Left cardiac atrium (tissue), 4 donors: Measurements from ENCODE around the gene POU2F2. TPM values are rescaled to one million over a fixed set of nuclear protein-coding genes. Genes with fewer than 3 reads are reported as not detected.
"Not testable (repeated sequence)": the region's sequence is repeated elsewhere in the genome, so short reads cannot be mapped to it uniquely, and the experiment has no call there.

Experiments
- ATAC-seq, 2 donors: fragments of 200-7000 bp; cut with Tn5 transposase; one replicate each; pipeline ENCODE4 v1.9.1; 2020; ENCODE audit warnings: mild to moderate bottlenecking in 2 of 2, moderate library complexity in 2 of 2
- DNase-seq: peaks from one replicate; pipeline ENCODE4 v3.0.0-alpha.2; 2020
- intact Hi-C, 2 donors: fragments of 100-400 bp; cut with DNase I; formaldehyde crosslinking; loops; one replicate each; pipeline versions ENCODE4 v1.14.1 to v1.15.1; 2022 to 2023
- microRNA-seq, 2 donors: library from miRNA; unstranded; fragments of <30 nt; microRNA quantifications; one replicate each; pipeline ENCODE4 v1.2.0, GENCODE V29; 2020
- total RNA-seq, 2 donors: library from RNA; stranded (reverse); fragmentation: NEBNext Ultra II Directional; extraction: Animal tissue kit (Norgen Biotek cat#: 25700); gene quantifications; one replicate each; pipeline ENCODE4 v1.2.1, GENCODE V29; 2021
- donor health status: DM: no; HTN: yes; CAD: no.
- donor health status: DM: no; HTN: yes; CAD: no; lungs with severe emphysema.
- donor health status: DM: yes; HTN: yes; CAD: no.
- donor health status: Dilated cardiomyopathy.

Gene POU2F2
- total RNA-seq, 2 donors from 2014 or later: 1.1 to 1.2 TPM

DNA sequence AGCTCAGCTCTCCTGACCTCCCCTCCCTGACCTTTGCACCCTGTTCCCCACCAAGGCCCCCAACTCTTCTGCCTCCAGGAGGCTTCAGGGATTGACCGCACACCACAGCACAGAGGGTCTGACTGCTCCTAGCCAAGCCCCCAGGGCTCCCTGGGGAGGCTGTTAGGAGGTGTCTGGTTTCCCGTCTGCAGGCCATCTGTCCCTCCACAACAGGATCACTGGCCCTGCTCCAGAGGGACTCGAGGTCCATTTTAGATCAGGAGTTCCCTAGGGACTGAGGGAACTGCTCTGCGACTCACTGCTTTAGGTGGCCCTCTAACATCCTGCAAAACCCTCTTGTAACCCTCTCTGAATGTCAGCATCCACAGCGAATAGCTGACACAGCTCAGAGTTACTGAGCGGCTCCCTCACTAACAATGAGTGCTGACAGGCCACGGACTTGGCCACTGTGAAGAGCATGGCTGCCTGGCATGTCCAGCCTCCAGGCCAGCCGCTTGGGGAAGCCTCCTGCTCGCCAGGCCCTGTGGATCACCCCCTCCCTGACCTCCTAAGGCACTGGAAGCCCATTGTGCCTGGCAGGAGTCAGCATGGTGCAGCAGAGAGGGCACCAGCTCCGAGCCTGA is 79.9 kb downstream of the POU2F2 start:
- intact Hi-C loops: no loop called here
- DNase-seq: no peak
- peak; percentile 9 to 38 for ATAC-seq

DNA sequence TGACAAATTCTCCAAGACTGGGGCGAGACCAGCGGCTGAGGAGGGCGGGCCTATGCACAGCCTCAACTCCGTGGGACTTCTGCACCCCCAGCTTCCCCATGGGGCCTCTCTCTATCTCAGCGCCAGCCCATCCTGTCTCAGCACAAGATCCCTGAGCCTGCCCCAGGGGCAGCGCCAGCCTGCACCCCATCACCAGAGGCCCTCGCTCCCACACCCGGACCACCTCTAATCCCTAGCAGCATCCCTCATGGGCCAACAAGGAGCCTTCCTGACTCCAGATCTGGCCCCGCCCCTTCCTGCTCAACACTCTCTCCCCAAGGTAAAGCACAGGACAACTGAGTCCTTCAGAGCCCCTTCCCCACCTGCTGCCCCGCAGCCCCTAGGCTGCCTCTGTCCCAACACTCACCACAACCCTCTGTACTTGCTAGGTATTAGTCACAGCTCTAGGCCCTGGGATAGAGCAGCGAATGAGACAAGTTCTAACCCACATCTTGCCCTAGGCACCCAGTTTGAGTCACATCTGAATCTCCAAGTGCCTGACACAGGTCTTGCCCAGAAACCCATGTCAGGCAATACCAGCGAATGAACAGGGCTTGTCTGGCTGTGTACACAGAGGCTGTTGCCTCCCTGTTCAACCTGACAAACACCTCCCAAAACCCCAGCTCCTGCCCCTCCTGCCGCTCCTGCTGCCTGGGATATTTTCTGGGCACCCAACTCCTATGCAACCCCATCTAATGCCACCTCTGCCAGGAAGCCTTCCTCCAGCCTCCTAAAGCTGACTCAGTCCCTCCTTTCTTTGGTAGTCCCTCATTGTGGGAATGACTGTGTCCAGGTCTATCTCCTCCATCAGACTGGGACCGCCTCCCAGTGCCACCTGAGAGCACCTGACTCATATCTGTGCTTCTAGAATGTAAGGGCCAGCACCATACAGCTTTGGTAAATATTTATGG is 80.8 kb downstream of the POU2F2 start:
- DNase-seq: no peak
- ATAC-seq: no peak
- intact Hi-C loops: no loop called here

DNA sequence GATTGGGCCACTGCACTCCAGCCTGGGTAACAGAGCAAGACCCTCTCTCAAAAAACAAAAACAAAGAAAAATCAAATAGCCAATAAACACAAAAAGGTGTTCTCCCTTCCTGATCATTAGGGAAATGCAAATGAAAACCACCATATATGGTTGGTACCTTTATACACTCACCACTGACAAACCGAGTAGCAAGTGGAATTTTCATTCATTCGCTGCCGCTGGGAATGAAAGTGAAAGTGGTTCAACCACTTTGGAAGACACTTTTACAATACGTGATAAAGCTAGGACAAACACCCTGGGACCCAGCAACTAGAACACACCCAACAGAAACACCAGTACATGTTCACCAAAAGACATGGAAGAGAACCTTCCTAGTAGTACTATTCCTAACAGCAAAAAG is 83.3 kb downstream of the POU2F2 start:
- intact Hi-C loops: no loop called here
- DNase-seq: no peak
- ATAC-seq: no peak

DNA sequence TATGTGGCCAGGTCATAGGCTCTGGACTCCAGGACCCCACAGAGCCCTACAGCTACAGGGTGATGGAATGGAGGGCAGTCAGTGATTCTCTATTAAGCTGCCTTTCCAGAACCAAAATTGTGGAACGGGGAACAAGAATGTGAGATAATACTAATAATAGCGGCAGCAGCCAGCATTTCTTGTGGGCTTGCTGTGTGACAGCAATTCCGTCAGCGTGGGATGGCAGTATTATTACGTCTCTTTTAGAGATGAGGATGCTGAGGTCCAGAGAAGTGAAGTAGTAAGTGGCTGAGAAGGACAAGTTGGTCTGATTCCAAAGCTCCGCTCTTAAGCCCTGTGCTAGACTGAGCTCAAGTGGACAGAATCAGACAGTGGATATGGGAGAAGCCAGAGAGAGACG is 86.7 kb downstream of the POU2F2 start:
- intact Hi-C loops: no loop called here
- no peak for DNase-seq
- no peak for ATAC-seq

DNA sequence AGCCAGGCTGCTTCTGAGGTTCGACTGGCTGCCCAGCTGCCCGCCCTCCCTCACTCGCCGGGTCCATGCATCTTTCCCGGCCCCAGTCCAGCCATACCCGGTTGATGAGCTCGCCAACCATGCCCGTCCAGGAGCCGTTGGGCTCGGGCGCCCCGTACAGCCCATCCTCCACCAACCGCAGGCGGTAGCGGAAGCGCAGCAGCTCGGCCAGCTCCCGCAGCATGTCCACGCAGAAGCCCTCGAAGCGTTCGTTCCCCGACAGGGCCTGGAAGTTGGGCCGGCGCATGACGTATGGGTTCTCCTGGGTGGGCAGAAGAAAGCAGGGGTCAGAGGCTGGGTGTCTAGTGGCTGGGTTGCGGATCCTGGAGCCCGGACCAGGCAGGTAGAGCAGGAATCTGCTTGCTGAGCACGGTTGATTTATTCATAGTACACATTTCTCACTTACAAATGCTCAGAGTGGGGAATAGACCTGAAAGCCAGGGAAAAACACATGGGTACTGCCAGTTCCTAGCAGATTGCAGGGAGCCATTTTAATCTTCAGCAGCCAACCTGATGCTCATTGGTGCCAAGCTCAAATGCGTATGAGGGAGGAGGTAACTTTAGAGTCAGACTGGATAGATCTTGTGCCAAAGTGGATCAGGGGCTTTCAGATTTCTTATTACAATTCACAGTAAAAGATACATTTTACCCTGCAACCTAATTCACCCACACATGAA is 89.6 kb downstream of the POU2F2 start:
- ATAC-seq (no peak), DNase-seq (no peak)
- intact Hi-C loops: no loop called here

DNA sequence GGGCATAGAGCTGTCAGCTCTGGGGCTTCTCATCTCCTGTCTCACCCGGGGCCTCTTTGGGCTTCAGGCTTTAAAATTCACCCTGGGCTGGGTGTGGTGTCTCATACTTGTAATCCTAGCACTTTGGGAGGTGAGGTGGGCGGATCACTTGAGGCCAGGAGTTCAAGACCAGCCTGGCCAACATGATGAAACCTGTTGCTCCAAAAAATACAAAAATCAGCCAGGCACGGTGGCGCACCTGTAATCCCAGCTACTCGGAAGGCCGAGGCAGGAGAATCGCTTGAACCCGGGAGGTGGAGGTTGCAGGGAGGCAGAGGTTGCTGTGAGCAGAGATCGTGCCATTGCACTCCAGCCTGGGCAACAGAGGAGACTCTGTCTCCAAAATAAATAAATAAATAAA is 91.8 kb downstream of the POU2F2 start:
- DNase-seq, intact Hi-C loops, ATAC-seq: not testable (repeated sequence)

DNA sequence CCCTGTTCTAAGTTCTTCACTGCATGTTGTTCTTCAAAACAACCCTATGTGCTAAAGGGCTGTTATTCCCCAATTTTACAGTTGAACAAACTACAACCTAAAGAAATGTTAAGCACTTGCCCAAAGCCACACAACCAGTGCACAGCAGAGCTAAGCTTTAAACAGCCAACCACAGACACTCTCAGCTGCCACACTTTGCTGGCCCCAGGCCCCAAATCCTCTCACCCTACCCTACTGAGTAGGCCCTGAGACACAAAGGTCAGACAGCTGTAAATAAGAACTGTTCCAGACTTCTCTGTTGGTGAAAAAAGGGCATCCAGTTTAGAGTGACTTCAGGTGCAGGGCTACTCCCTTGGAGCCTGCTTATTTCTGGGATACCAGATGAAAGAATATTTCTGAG is 92.2 kb downstream of the POU2F2 start:
- ATAC-seq: no peak
- intact Hi-C loops: no loop called here
- no peak for DNase-seq

DNA sequence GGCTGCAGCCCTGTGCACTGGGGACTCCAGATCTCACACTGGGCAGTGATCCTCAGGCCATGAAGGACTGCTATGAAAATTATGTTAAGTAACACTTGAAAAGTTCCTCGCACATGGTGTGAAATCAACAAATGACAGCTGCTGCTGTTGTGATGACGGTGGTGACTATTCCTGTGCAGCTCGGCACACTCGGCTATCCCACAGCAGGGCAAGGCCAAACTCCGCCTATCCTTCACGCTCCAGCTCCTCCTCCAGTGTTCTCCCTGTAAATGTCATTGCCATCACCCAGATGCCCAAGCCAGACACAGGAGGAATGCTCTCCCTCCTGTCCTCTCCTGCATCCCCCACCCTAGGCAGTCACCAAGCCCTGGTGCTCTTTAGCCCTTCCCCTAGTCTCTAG is 93.6 kb downstream of the POU2F2 start:
- intact Hi-C loops: no loop called here
- ATAC-seq: peak; percentile 90
- DNase-seq: peak; percentile 71

DNA sequence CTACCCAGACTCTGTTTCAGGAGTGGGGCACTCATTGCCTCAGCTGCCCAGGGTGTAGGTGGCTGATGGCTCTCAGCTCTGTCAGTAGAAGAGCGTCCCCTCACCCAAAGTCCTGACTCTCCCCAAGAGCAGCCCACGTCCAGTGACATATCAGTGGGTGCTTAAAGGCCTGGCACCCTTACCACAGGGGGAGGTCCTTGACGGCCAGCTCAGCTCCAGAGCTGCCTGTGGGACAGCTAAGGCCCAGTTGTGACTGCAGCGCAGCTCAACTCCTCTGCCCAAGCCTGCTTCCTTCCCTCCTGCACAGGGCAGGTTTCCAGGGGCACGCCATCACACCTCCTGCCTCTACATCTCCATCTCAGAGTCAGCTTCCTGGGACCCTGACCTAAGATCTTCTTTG is 94.6 kb downstream of the POU2F2 start:
- DNase-seq: no peak
- peak; percentile 60 to 66 for ATAC-seq
- intact Hi-C loops: no loop called here

Small RNA genes lying within 50 kb of the gene (microRNA-seq; reads per million reads assigned to microRNA genes)
- 0 reads per million in 2 donors for gene MIR4323

Other genes with a start within 250 kb of the POU2F2 start
- 10 to 100 TPM; 47.0 to 59.1 TPM for gene ARHGEF1, start 249.3 kb downstream of the POU2F2 start, total RNA-seq
- gene ERFL, start 204.0 kb downstream of the POU2F2 start, total RNA-seq: under 1 TPM in 1 of 2 donors, not detected in 1; 0.16 TPM
- gene RABAC1, start 173.1 kb downstream of the POU2F2 start, total RNA-seq: 100 to 1,000 TPM in 1 of 2 donors, 10 to 100 TPM in 1; 91.4 to 117 TPM
- gene ATP1A3, start 138.2 kb downstream of the POU2F2 start, total RNA-seq: 100 to 1,000 TPM; 235 to 274 TPM
- 10 to 100 TPM; 12.0 to 12.6 TPM for gene GRIK5, start 62.2 kb downstream of the POU2F2 start, total RNA-seq
- 1 to 10 TPM; 8.3 to 9.1 TPM for gene ZNF574, start 56.3 kb downstream of the POU2F2 start, total RNA-seq
- gene DEDD2, start 85.2 kb upstream of the POU2F2 start, total RNA-seq: 10 to 100 TPM; 10.7 to 17.6 TPM
- gene ZNF526, start 87.9 kb upstream of the POU2F2 start, total RNA-seq: 1 to 10 TPM; 5.1 to 6.6 TPM
- 10 to 100 TPM; 31.7 to 34.4 TPM for gene GSK3A, start 110.2 kb upstream of the POU2F2 start, total RNA-seq
- gene ERF, start 122.7 kb upstream of the POU2F2 start, total RNA-seq: 10 to 100 TPM; 37.9 to 50.6 TPM
- 10 to 100 TPM; 34.7 to 42.1 TPM for gene CIC, start 136.8 kb upstream of the POU2F2 start, total RNA-seq
- under 1 TPM; 0.12 to 0.16 TPM for gene PRR19, start 169.7 kb upstream of the POU2F2 start, total RNA-seq
- 1 to 10 TPM; 4.1 to 6.2 TPM for gene PAFAH1B3, start 170.2 kb upstream of the POU2F2 start, total RNA-seq
- gene TMEM145, start 180.9 kb upstream of the POU2F2 start, total RNA-seq: 1 to 10 TPM in 1 of 2 donors, under 1 TPM in 1; 0.50 to 1.4 TPM
- 10 to 100 TPM; 28.2 to 29.5 TPM for gene MEGF8, start 193.2 kb upstream of the POU2F2 start, total RNA-seq